Heart right ventricle (tissue), 16 donors: ENCODE measurements around the gene EMILIN2. TPM values are rescaled to one million over a fixed set of nuclear protein-coding genes. Genes with fewer than 3 reads are reported as not detected.

Source experiments
- ATAC-seq, 8 donors: fragments of 200-7000 bp; cut with Tn5 transposase; one replicate each; pipeline ENCODE4 v1.9.1; 2020; ENCODE audit warnings: mild to moderate bottlenecking in 8 of 8, moderate library complexity in 8 of 8, moderate number of reproducible peaks in 1 of 8
- DNase-seq, 2 donors: peaks; one replicate each; pipeline ENCODE4 v3.0.0-alpha.2; 2020
- H3K27ac ChIP-seq, 10 donors: fragments of 200-600 bp; sonication (generic) in 2 of 10; one replicate each; pipeline versions ENCODE4 v1.5.0 to v1.8.0; 2020 to 2022; ENCODE audit warnings: mild to moderate bottlenecking in 3 of 10
- H3K27me3 ChIP-seq, 7 donors: fragments of 200-600 bp; one replicate each; pipeline ENCODE4 v1.8.0; 2021 to 2022; ENCODE audit warnings: mild to moderate bottlenecking in 2 of 7
- H3K36me3 ChIP-seq, 9 donors: fragments of 200-600 bp; sonication (generic) in 1 of 9; one replicate each; pipeline versions ENCODE4 v1.5.0 to v1.8.0; 2020 to 2022; ENCODE audit warnings: mild to moderate bottlenecking in 2 of 9
- H3K4me1 ChIP-seq, 9 donors: fragments of 200-600 bp; sonication (generic) in 1 of 9; one replicate each; pipeline versions ENCODE4 v1.5.0 to v1.8.0; 2020 to 2022; ENCODE audit warnings: mild to moderate bottlenecking in 4 of 9
- H3K4me3 ChIP-seq, 10 donors: fragments of 200-600 bp; sonication (generic) in 2 of 10; one replicate each; pipeline versions ENCODE4 v1.5.0 to v1.8.0; 2020 to 2022; ENCODE audit warnings: mild to moderate bottlenecking in 7 of 10, moderate library complexity in 2 of 10
- H3K9me3 ChIP-seq, 11 donors: fragments of 200-600 bp in 10 of 11; sonication (generic) in 2 of 11; one replicate each; pipeline versions ENCODE4 v1.5.0 to v1.8.0; 2013 to 2022; ENCODE audit warnings: mild to moderate bottlenecking in 2 of 11, control low read depth in 1 of 11, moderate library complexity in 1 of 11
- CTCF ChIP-seq, 9 donors: fragments of 200-600 bp; sonication (generic) in 2 of 9; IDR thresholded peaks; one replicate each; pipeline versions ENCODE4 v1.5.0 to v1.8.0; 2021 to 2022; ENCODE audit warnings: antibody characterized with exemption in 9 of 9, mild to moderate bottlenecking in 5 of 9, moderate library complexity in 1 of 9
- WGBS, 2 donors: extraction: QIAGEN DNeasy Blood & Tissue Kit; methylation state at CpG; one replicate each; pipeline ENCODE4 v1.1.7; 2013; ENCODE audit warnings: inconsistent platforms in 1 of 2; 5-methylcytosine and 5-hydroxymethylcytosine counted together
- intact Hi-C, 10 donors: fragments of 100-400 bp; cut with DNase I; formaldehyde crosslinking; loops; one replicate each; pipeline versions ENCODE4 v1.11.1 to v1.14.2; 2022
- long read RNA-seq, 3 donors: library from polyadenylated mRNA; unstranded; transcript quantifications; one replicate each; pipeline ENCODE4 v2.0.0, GENCODE V29; 2020 to 2021
- polyA plus RNA-seq, 2 donors: library from polyadenylated mRNA; stranded (reverse); fragments of 200-250 nt; gene quantifications; one replicate each; pipeline ENCODE4 v1.2.3, GENCODE V29; 2013
- total RNA-seq, 10 donors: library from RNA; stranded (reverse); fragmentation: NEBNext Ultra II Directional in 3 of 10; extraction: Animal tissue kit (Norgen Biotek cat#: 25700) in 3 of 10; gene quantifications; one replicate each; pipeline versions ENCODE4 v1.2.1 to v1.2.4, GENCODE V29; 2021 to 2023
- donor health status: Arrhythmogenic right ventricular cardiomyopathy.
- donor health status: ischemic (EF 13 %, LVEDD 7.1; RV severe dilation, severe dysfunction).
- donor health status: healthy with polysubstance abuse.
- donor health status: DM: no; HTN: yes; CAD: no.
- donor health status: DM: no; HTN: no; CAD: no.
- donor health status: ischemic (EF 25% LVEDD 6.9; RV normal size, moderate dysfunction).
- donor health status: ischemic (EF 25% LVEDD 5.7; RV mildly dilated, moderate dysfunction).
- donor health status: healthy.
- donor health status: DM: yes; HTN: yes; CAD: no.
- donor health status: Ischemic cardiomyopathy.
- donor health status: ischemic (EF 35%, LVEDD 5.7; RV mildly dilated, moderate dysfunction).
- donor health status: nonischemic (EF 11% LVEDD 7.7; RV severe dilation, severe dysfunction).
- donor health status: DM: yes; HTN: yes; CAD: no.
- donor health status: PGD.
- donor health status: ischemic (EF 29% LVEDD 5.4; RV normal size, mild dysfunction).
- donor health status: nonischemic (EF 23%, LVEDD 6.1; RV moderate dilation, normal function).

The EMILIN2 gene
- total RNA-seq, result 10 to 100 TPM in 9 of 10 donors, 1 to 10 TPM in 1; 9.5 to 50.5 (median 19.6) TPM
- 10 to 100 TPM; 15.4 to 34.8 TPM for polyA plus RNA-seq
- long read RNA-seq, donor 1, full-length matches to known transcripts, result 53 of 89 reads
- long read RNA-seq, donor 1, partial matches to known transcripts, result 27 of 89 reads
- long read RNA-seq, donor 1, other reads (novel, unspliced or antisense), result 9 of 89 reads
- long read RNA-seq, donor 2, full-length matches to known transcripts, result 19 of 41 reads
- long read RNA-seq, donor 2, partial matches to known transcripts, result 15 of 41 reads
- long read RNA-seq, donor 2, other reads (novel, unspliced or antisense), result 7 of 41 reads
- long read RNA-seq, donor 3, partial matches to known transcripts, result 0 of 2 reads
- long read RNA-seq, donor 3, other reads (novel, unspliced or antisense), result 2 of 2 reads

GRCh38 chr18:2846636-2847316 lies at the start of gene EMILIN2:
Gene EMILIN2, plus strand, starts transcription at chr18:2847006. Its CDS starts 183 bp downstream, at chr18:2847189.
- H3K27me3 ChIP-seq, result peaks cover 4 to 56% (median 29%) of the 10 kb centered on the region in 7 donors
- H3K27ac ChIP-seq, result peak within 1 kb of the TSS in 9 of 10 donors; percentile 20 to 95 (median 73)
- TF ChIP-seq CTCF (IDR thresholded peaks at IDR 0.05), result peak in 2 of 9 donors; percentile 4 to 6
- no peaks in the 10 kb centered on the region for H3K9me3 ChIP-seq
- peaks cover 0 to 50% (median 26%) of the 10 kb centered on the region in 9 donors for H3K4me1 ChIP-seq
- H3K36me3 ChIP-seq, result peaks cover 0 to 2% (median 0%) of the 10 kb centered on the region in 9 donors
- WGBS, 2 donors, result 0 to 1% methylated on average over 54 to 80 of the region's 80 CpGs
- ATAC-seq (peak; percentile 38 to 66 (median 45)), DNase-seq (peak; percentile 71 to 72)
- peak within 1 kb of the TSS; percentile 33 to 76 (median 58) for H3K4me3 ChIP-seq
- intact Hi-C loops, result loop anchor here in 4 of 10 donors (5.0 to 10.0 kb wide), 3 partner anchors 56 to 61 kb away; no protein-coding TSS in a partner anchor

GRCh38 chr18:2797951-2798350 lies 48.9 kb upstream of the EMILIN2 start:
- Histone ChIP-seq H3K9me3 (no peaks in the 10 kb centered on the region), H3K4me1 (no peaks in the 10 kb centered on the region), H3K27me3 (no peaks in the 10 kb centered on the region), H3K36me3 (peaks cover 0 to 100% (median 28%) of the 10 kb centered on the region in 9 donors), H3K4me3 (no peak overlapping the region), H3K27ac (no peak overlapping the region)
- TF ChIP-seq CTCF (IDR thresholded peaks at IDR 0.05), result no peak
- intact Hi-C loops, result loop anchor here in 1 of 10 donors (10.0 kb wide), 1 partner anchor 53 kb away; no protein-coding TSS in a partner anchor
- ATAC-seq (no peak), DNase-seq (no peak)
- 79 to 89% methylated on average over 1 of the region's 1 CpG for WGBS, 2 donors

- DNase-seq (no peak), ATAC-seq (no peak)
- 81 to 99% methylated on average over 2 of the region's 2 CpGs for WGBS, 2 donors
- TF ChIP-seq CTCF (IDR thresholded peaks at IDR 0.05), result no peak
- no peaks in the 10 kb centered on the region for H3K4me1 ChIP-seq
- H3K9me3 ChIP-seq, result no peaks in the 10 kb centered on the region
- H3K36me3 ChIP-seq, result peaks cover 0 to 100% (median 29%) of the 10 kb centered on the region in 9 donors
- intact Hi-C loops, result loop anchor here in 1 of 10 donors (10.0 kb wide), 1 partner anchor 55 kb away; no protein-coding TSS in a partner anchor
- H3K27me3 ChIP-seq, result no peaks in the 10 kb centered on the region
- H3K27ac ChIP-seq, result no peak overlapping the region
- H3K4me3 ChIP-seq, result no peak overlapping the region
Observed at GRCh38 chr18:2799369-2799768, 47.4 kb upstream of the EMILIN2 start.
